ENCODE results near the gene SULT1B1.

Gene SULT1B1

DNA sequence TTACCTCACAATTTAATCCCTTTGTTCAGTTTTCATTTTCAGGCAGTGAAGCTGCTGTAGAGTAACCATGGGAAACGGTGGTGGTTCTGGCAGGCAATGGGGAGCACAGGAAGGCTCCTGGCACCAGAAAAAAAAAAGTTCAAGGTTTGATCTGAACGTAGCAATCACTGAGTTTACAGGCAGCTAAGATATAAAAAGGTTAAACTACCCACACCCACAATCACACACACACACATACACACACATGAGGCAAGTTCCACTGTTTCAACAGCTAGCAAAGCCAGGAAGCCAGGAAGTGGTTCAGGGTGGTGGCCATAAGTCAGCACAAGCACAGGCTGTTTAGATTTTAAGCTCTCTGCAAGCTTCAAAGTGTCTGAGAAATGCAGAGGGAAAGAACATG, at the start of gene SULT1B1:
Gene SULT1B1 (minus strand): TSS at position 166 of the 400 bp plus-strand sequence. CDS start 5,403 bp downstream, outside the sequence.
- Histone ChIP-seq H3K4me3 (ENCODE audit: low read depth, low read length) (no peak within 1 kb of the TSS), H3K27ac (ENCODE audit: low read depth, low read length) (no peak within 1 kb of the TSS), H3K4me1 (ENCODE audit: control insufficient read depth, insufficient read depth, low read length) (no peaks in the 10 kb centered on the region), H3K9me3 (ENCODE audit: control insufficient read depth, insufficient read depth, low read depth, low read length) (no peaks in the 10 kb centered on the region), H3K27me3 (ENCODE audit: control insufficient read depth, insufficient read depth, low read length) (no peaks in the 10 kb centered on the region), H3K36me3 (ENCODE audit: control insufficient read depth, insufficient read depth, low read length) (no peaks in the 10 kb centered on the region), H3K9ac (ENCODE audit: low read length) (no peak within 1 kb of the TSS)

DNA sequence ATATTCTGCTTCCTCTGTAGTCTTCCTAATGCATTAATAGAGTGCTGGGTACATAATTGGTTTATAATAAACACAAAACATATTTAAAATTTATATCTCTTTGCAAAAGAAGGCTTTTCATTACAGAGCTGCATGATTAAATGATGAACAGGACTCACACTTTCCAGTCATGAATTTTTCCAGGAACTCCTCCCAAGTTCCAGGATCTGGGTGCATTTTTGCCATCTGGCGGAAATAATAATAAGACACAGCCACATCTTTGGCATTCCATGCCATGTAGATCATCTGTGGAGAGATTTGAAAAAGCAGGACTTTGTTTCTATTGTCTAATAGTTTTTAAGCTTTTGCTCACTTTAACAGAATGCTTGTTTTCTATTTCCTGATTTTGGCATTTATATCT, 40.2 kb upstream of the SULT1B1 start:
- H3K27ac ChIP-seq (ENCODE audit: low read depth, low read length), result no peak overlapping the region
- H3K9ac ChIP-seq (ENCODE audit: low read length), result no peak overlapping the region
- H3K4me3 ChIP-seq (ENCODE audit: low read depth, low read length), result no peak overlapping the region
- H3K9me3 ChIP-seq (ENCODE audit: control insufficient read depth, insufficient read depth, low read depth, low read length), result no peaks in the 10 kb centered on the region
- H3K4me1 ChIP-seq (ENCODE audit: control insufficient read depth, insufficient read depth, low read length), result no peaks in the 10 kb centered on the region
- H3K27me3 ChIP-seq (ENCODE audit: control insufficient read depth, insufficient read depth, low read length), result no peaks in the 10 kb centered on the region
- no peaks in the 10 kb centered on the region for H3K36me3 ChIP-seq (ENCODE audit: control insufficient read depth, insufficient read depth, low read length)

DNA sequence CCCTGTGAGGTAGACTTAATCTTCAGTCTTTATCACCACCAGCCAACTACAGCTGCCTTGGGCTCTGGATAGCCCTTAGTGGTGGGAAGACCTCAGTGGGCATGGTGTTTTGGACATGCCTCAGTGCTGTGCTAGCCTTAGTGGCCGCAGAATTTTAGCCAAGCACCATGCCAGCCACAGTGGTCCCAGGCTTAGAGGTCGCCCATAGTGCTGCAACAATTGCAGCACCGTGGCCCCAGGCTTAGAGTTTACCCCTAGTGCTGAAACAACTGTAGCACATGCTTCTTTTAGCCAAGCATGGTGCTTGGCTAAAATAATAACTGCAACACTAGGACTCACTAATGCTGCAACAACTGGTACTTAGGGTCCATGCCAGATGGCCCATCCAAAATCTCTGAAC, 38.9 kb upstream of the SULT1B1 start:
- Histone ChIP-seq H3K4me3 (ENCODE audit: low read depth, low read length) (no peak overlapping the region), H3K9ac (ENCODE audit: low read length) (no peak overlapping the region), H3K27me3 (ENCODE audit: control insufficient read depth, insufficient read depth, low read length) (no peaks in the 10 kb centered on the region), H3K4me1 (ENCODE audit: control insufficient read depth, insufficient read depth, low read length) (no peaks in the 10 kb centered on the region), H3K9me3 (ENCODE audit: control insufficient read depth, insufficient read depth, low read depth, low read length) (no peaks in the 10 kb centered on the region), H3K27ac (ENCODE audit: low read depth, low read length) (no peak overlapping the region), H3K36me3 (ENCODE audit: control insufficient read depth, insufficient read depth, low read length) (no peaks in the 10 kb centered on the region)

DNA sequence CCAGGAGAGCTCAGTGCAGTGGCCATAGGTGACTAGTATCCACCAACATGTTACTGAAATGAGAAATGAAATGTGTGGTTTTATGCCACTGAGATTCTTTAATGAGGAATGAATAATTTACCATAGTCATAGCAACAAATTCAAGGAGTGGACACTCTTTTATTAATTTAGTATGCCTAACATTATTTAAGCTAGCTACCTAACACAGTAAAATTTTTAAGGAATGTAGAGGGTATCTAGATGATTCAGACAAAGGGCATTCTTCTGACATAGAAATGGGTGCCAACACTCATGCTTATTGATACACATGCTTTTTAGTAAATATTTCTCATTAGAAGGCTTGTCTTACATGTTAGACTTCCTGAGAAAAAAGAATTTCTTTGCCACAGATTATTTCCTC, 33.3 kb upstream of the SULT1B1 start:
- Histone ChIP-seq H3K9ac (ENCODE audit: low read length) (no peak overlapping the region), H3K27me3 (ENCODE audit: control insufficient read depth, insufficient read depth, low read length) (no peaks in the 10 kb centered on the region), H3K9me3 (ENCODE audit: control insufficient read depth, insufficient read depth, low read depth, low read length) (no peaks in the 10 kb centered on the region), H3K27ac (ENCODE audit: low read depth, low read length) (no peak overlapping the region), H3K4me3 (ENCODE audit: low read depth, low read length) (no peak overlapping the region), H3K36me3 (ENCODE audit: control insufficient read depth, insufficient read depth, low read length) (no peaks in the 10 kb centered on the region), H3K4me1 (ENCODE audit: control insufficient read depth, insufficient read depth, low read length) (no peaks in the 10 kb centered on the region)

DNA sequence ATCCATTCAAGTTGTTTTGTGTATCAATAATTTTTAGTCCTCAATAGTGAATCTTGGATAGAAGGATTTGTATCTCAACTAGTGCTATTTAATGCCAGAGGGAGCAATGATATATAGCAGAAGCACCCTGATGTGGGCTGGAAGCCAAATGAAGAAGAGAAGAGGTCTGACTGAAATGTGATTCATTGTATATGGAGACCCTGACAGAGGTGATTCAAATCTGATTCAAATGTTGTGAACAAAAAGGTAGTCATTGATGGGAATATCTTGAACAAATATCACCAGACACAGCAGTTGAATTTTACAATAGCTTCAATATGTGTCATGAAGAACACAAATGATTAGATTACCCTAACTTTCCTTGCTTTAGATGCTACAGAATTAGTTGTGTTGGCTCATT, 27.5 kb upstream of the SULT1B1 start:
- Histone ChIP-seq H3K27ac (ENCODE audit: low read depth, low read length) (no peak overlapping the region), H3K27me3 (ENCODE audit: control insufficient read depth, insufficient read depth, low read length) (no peaks in the 10 kb centered on the region), H3K4me3 (ENCODE audit: low read depth, low read length) (no peak overlapping the region), H3K9me3 (ENCODE audit: control insufficient read depth, insufficient read depth, low read depth, low read length) (no peaks in the 10 kb centered on the region), H3K4me1 (ENCODE audit: control insufficient read depth, insufficient read depth, low read length) (no peaks in the 10 kb centered on the region), H3K36me3 (ENCODE audit: control insufficient read depth, insufficient read depth, low read length) (no peaks in the 10 kb centered on the region), H3K9ac (ENCODE audit: low read length) (no peak overlapping the region)

DNA sequence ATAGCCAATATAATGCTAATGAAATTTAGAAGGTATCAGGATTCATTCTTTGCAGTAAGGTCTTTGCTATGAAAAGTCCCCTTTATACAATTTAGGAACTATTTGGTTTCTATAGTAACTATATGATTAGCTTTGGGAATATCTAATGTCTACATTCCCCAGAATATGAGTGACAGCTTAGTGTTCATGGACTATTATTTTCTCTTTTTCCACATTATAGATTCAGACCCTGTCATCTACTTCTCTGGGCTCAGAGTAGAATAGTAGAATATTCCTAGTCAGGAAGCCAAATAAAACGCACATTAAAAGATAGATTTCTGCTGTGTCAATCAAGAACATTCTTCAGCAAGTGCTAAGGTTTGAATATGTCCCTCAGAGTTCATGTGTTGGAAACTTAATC, 26.1 kb upstream of the SULT1B1 start:
- Histone ChIP-seq H3K9me3 (ENCODE audit: control insufficient read depth, insufficient read depth, low read depth, low read length) (no peaks in the 10 kb centered on the region), H3K27ac (ENCODE audit: low read depth, low read length) (no peak overlapping the region), H3K4me3 (ENCODE audit: low read depth, low read length) (no peak overlapping the region), H3K4me1 (ENCODE audit: control insufficient read depth, insufficient read depth, low read length) (no peaks in the 10 kb centered on the region), H3K9ac (ENCODE audit: low read length) (no peak overlapping the region), H3K36me3 (ENCODE audit: control insufficient read depth, insufficient read depth, low read length) (no peaks in the 10 kb centered on the region), H3K27me3 (ENCODE audit: control insufficient read depth, insufficient read depth, low read length) (no peaks in the 10 kb centered on the region)

DNA sequence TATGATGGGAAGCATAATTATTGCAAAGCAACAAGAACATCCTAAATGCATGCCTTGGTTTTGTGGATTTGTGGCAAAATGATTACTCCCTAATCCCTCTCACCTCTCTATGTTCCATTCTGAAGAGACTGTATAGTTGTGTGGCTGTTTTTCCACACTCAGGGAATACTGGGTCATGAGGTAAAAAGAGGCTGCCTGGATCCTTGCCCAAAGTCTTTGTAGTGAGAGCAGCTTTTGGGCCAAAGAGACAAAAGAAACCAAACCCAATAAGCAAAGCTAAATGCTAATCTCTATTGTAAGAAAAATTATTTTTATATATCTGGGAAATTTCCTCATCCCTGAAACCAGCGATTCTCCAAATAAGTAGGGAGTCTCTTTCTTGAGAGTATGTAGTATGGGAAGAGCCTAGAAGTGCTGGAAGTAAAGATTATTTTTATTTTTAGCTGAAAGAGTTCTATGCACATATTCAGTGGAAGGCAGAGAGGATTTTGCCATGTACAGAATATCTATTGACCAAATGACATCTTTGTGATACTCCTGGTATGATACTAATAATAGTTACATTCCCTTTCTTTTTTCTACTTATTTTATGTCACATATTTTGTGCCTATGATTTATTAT, 24.9 kb upstream of the SULT1B1 start:
- H3K36me3 ChIP-seq (ENCODE audit: control insufficient read depth, insufficient read depth, low read length), result no peaks in the 10 kb centered on the region
- no peaks in the 10 kb centered on the region for H3K4me1 ChIP-seq (ENCODE audit: control insufficient read depth, insufficient read depth, low read length)
- H3K4me3 ChIP-seq (ENCODE audit: low read depth, low read length), result no peak overlapping the region
- H3K27ac ChIP-seq (ENCODE audit: low read depth, low read length), result no peak overlapping the region
- no peaks in the 10 kb centered on the region for H3K9me3 ChIP-seq (ENCODE audit: control insufficient read depth, insufficient read depth, low read depth, low read length)
- H3K27me3 ChIP-seq (ENCODE audit: control insufficient read depth, insufficient read depth, low read length), result no peaks in the 10 kb centered on the region
- H3K9ac ChIP-seq (ENCODE audit: low read length), result no peak overlapping the region

DNA sequence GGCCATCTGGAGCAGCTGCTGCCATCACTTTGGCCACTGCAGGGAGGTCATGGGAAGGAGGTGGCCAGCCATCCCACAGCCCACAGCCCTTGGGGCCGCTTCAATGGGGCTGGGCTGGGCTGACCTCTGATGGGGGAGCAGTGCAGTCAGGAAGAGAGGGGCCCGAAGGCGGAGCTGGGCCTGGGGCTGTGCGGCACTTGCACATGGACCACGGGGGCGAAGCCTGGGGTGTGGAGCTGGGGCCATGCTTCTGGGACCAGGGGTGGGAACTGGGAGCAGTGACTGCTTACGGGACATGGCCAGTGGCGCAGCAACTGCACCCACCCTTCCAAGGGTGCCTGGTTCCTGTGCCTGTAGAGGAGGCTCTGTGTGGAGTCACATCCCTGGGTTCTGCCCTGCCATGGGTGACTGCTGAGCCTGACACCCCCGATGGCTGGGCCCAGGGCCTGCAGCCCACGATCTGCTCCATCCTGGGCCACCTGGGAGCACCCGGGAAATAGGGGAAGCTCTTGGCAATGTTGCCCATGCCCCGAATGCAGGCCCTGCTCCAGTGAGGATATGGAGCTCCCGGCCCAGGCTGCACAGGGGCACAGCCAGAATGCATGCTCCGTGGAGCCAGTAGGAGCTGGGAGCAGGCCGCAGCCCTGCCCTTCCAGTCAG, 22.4 kb upstream of the SULT1B1 start:
- Histone ChIP-seq H3K4me1 (ENCODE audit: control insufficient read depth, insufficient read depth, low read length) (no peaks in the 10 kb centered on the region), H3K27ac (ENCODE audit: low read depth, low read length) (no peak overlapping the region), H3K4me3 (ENCODE audit: low read depth, low read length) (no peak overlapping the region), H3K9ac (ENCODE audit: low read length) (no peak overlapping the region), H3K36me3 (ENCODE audit: control insufficient read depth, insufficient read depth, low read length) (no peaks in the 10 kb centered on the region), H3K27me3 (ENCODE audit: control insufficient read depth, insufficient read depth, low read length) (no peaks in the 10 kb centered on the region), H3K9me3 (ENCODE audit: control insufficient read depth, insufficient read depth, low read depth, low read length) (no peaks in the 10 kb centered on the region)

DNA sequence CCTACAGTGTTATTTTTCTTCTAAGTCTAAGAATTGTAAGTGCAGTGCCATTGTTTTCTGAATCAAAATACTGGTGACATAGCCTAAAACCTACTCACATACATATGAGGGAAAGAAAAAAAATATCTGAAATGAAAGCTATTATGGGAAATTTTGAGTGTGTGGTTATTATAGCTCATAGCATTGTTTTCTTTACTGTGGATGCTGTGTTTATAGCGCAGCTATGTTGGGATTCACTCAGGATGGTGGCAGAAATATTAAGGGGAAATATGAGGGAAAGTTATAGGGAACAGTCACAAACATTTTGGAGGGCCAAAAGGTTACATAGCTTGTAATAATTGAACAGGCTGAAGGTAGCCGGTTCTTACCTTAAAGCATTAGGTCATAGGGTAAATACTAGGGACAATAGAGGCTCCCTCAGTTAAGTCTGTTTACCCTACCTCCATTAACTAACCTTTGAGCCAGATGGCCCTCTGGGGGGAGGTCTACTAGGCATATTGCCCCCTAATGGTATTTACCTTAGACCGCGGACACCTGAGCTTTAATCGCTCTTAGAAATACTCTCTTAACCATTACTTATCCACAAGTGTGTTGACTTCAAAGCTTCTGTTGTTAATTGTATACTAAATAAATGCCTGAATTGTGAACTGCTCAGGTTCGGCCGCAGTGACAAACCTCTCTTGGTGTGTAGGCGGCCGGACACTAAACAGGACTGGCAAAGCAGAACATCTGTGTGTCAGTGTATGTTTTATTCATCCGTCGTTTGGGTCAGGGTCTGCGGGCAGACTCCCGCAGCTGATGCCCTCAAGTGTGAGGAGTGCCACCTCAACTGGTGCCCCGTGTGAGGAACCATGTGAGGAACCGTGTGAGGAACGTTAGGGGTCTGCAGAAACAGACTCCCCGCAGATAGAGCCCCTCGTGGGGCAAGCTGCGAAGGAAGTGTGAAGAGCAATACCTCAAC, 21.3 kb upstream of the SULT1B1 start:
- no peak overlapping the region for H3K9ac ChIP-seq (ENCODE audit: low read length)
- no peaks in the 10 kb centered on the region for H3K27me3 ChIP-seq (ENCODE audit: control insufficient read depth, insufficient read depth, low read length)
- H3K27ac ChIP-seq (ENCODE audit: low read depth, low read length), result no peak overlapping the region
- H3K9me3 ChIP-seq (ENCODE audit: control insufficient read depth, insufficient read depth, low read depth, low read length), result no peaks in the 10 kb centered on the region
- no peak overlapping the region for H3K4me3 ChIP-seq (ENCODE audit: low read depth, low read length)
- no peaks in the 10 kb centered on the region for H3K4me1 ChIP-seq (ENCODE audit: control insufficient read depth, insufficient read depth, low read length)
- no peaks in the 10 kb centered on the region for H3K36me3 ChIP-seq (ENCODE audit: control insufficient read depth, insufficient read depth, low read length)

DNA sequence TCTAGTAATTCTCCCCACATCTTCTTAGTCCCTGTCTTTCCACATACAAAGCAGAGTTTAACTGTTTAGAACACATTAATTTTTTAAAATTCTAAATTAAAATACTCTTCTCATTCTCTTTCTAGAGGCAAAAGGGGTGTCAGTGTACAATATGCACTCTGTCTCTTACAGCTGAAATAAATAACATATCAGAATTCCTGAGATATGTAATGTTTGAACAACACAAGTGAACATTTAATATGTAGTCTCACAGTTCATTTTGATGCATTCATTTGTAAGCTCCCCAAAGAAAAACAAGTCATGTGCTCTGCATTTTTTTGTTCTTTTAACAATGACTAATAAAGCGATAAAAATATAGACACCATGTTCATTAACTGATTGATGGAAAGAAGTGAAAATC, 19.7 kb upstream of the SULT1B1 start:
- Histone ChIP-seq H3K36me3 (ENCODE audit: control insufficient read depth, insufficient read depth, low read length) (no peaks in the 10 kb centered on the region), H3K4me3 (ENCODE audit: low read depth, low read length) (no peak overlapping the region), H3K9ac (ENCODE audit: low read length) (no peak overlapping the region), H3K9me3 (ENCODE audit: control insufficient read depth, insufficient read depth, low read depth, low read length) (no peaks in the 10 kb centered on the region), H3K27ac (ENCODE audit: low read depth, low read length) (no peak overlapping the region), H3K4me1 (ENCODE audit: control insufficient read depth, insufficient read depth, low read length) (no peaks in the 10 kb centered on the region), H3K27me3 (ENCODE audit: control insufficient read depth, insufficient read depth, low read length) (no peaks in the 10 kb centered on the region)

DNA sequence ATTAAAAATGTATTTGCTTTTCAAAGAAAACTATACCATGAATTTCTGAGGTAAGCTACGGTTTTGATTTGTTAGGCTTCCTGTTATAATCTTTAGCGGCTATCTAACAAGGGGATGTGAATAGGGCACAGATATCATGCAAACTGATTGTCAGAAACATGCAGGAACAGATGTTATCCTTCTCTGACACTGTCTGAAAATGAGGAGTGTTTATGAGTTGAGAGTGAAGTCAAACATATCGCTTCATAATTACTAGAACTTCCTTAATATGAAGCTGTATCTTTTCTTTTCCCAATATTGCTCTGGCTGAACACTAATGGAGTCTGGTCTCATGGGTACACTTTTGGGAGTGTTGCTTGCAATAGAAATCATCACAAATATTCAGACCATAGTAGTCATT, 16.3 kb upstream of the SULT1B1 start:
- no peaks in the 10 kb centered on the region for H3K36me3 ChIP-seq (ENCODE audit: control insufficient read depth, insufficient read depth, low read length)
- no peak overlapping the region for H3K27ac ChIP-seq (ENCODE audit: low read depth, low read length)
- H3K9me3 ChIP-seq (ENCODE audit: control insufficient read depth, insufficient read depth, low read depth, low read length), result no peaks in the 10 kb centered on the region
- H3K9ac ChIP-seq (ENCODE audit: low read length), result no peak overlapping the region
- H3K27me3 ChIP-seq (ENCODE audit: control insufficient read depth, insufficient read depth, low read length), result no peaks in the 10 kb centered on the region
- H3K4me3 ChIP-seq (ENCODE audit: low read depth, low read length), result no peak overlapping the region
- H3K4me1 ChIP-seq (ENCODE audit: control insufficient read depth, insufficient read depth, low read length), result no peaks in the 10 kb centered on the region
